ENCODE data around the gene ELP4.

DNA sequence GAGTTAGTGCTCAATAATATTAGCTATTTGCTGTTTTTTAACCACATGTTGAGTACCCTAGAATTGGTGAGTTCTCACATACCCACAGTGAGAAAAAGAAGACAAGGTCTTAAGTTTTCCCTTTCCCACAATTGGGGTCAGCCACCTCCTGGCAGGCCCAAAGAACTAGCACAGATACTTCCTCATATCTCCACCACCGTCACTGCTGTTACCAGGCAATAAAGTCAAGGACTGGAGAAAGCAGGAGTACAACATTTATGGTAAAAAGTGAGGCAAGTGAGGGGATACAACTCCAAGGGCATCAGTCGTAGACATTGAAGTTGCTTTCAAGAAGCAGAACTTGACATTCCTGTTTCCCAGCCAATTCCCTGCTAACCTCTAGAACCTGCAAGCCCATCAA is 19.6 kb downstream of the ELP4 start:
- TF ChIP-seq, protein P1, sequence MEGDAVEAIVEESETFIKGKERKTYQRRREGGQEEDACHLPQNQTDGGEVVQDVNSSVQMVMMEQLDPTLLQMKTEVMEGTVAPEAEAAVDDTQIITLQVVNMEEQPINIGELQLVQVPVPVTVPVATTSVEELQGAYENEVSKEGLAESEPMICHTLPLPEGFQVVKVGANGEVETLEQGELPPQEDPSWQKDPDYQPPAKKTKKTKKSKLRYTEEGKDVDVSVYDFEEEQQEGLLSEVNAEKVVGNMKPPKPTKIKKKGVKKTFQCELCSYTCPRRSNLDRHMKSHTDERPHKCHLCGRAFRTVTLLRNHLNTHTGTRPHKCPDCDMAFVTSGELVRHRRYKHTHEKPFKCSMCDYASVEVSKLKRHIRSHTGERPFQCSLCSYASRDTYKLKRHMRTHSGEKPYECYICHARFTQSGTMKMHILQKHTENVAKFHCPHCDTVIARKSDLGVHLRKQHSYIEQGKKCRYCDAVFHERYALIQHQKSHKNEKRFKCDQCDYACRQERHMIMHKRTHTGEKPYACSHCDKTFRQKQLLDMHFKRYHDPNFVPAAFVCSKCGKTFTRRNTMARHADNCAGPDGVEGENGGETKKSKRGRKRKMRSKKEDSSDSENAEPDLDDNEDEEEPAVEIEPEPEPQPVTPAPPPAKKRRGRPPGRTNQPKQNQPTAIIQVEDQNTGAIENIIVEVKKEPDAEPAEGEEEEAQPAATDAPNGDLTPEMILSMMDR (conservative IDR thresholded peaks at IDR 0.05; ENCODE audit: low read depth in 2 of 2), result no peak
- TF ChIP-seq POLR2AphosphoS5 (IDR thresholded peaks at IDR 0.05; ENCODE audit: low read depth), result no peak
- no peak for TF ChIP-seq JUNB (IDR thresholded peaks at IDR 0.05; ENCODE audit: unreplicated experiment)
- TF ChIP-seq CREB1 (CRISPR knock-in tag; IDR thresholded peaks at IDR 0.05; ENCODE audit: low read depth), result no peak
- TF ChIP-seq EZH2phosphoT487 (IDR thresholded peaks at IDR 0.05; ENCODE audit: unreplicated experiment), result no peak
- TF ChIP-seq NANOG (IDR thresholded peaks at IDR 0.05; ENCODE audit: borderline replicate concordance), result no peak
